Astrocyte (in vitro differentiated cells and primary cell): ENCODE results near the gene SCT. TPM values are rescaled to one million over a fixed set of nuclear protein-coding genes. Genes with fewer than 3 reads are reported as not detected.

Source experiments
- DNase-seq: peaks from one replicate; pipeline ENCODE4 v3.0.0-alpha.2; 2010; ENCODE audit warnings: low read depth
- FAIRE-seq: peaks from 2 replicates; lab custom pipeline; 2011; peaks lifted over from hg19 to GRCh38; lab: Jason Lieb, UNC
- H2AFZ ChIP-seq: 2 replicates; pipeline ENCODE4 v1.6.0; 2012; ENCODE audit warnings: low read depth, low read length, inconsistent platforms
- H3K27ac ChIP-seq: 2 replicates; pipeline ENCODE4 v1.5.1; 2011; ENCODE audit warnings: low read depth, low read length, inconsistent platforms
- H3K27me3 ChIP-seq: 2 replicates; pipeline ENCODE4 v1.6.0; 2011; ENCODE audit warnings: low read length, inconsistent platforms; ENCODE audit not compliant: insufficient read depth
- H3K36me3 ChIP-seq: 2 replicates; pipeline ENCODE4 v1.5.1; 2011; ENCODE audit warnings: low read length, inconsistent platforms; ENCODE audit not compliant: insufficient read depth
- H3K4me1 ChIP-seq: 2 replicates; pipeline ENCODE4 v1.5.1; 2011; ENCODE audit warnings: low read length, inconsistent platforms; ENCODE audit not compliant: insufficient read depth
- H3K4me2 ChIP-seq: 2 replicates; pipeline ENCODE4 v1.6.0; 2012; ENCODE audit warnings: low read length, inconsistent platforms
- H3K4me3 ChIP-seq: 2 replicates; pipeline ENCODE4 v1.5.1; 2011; ENCODE audit warnings: low read depth, mild to moderate bottlenecking, low read length, inconsistent platforms; ENCODE audit not compliant: insufficient read depth
- H3K79me2 ChIP-seq: 2 replicates; pipeline ENCODE4 v1.6.0; 2012; ENCODE audit warnings: mild to moderate bottlenecking, low read length, inconsistent platforms; ENCODE audit not compliant: insufficient read depth
- H3K9ac ChIP-seq: 2 replicates; pipeline ENCODE4 v1.6.0; 2012; ENCODE audit warnings: mild to moderate bottlenecking, low read length, inconsistent platforms
- H3K9me3 ChIP-seq: 2 replicates; pipeline ENCODE4 v1.5.1; 2012; ENCODE audit warnings: low read depth, mild to moderate bottlenecking, low read length, inconsistent platforms; ENCODE audit not compliant: insufficient read depth
- H4K20me1 ChIP-seq: 2 replicates; pipeline ENCODE4 v1.6.0; 2012; ENCODE audit warnings: low read length, inconsistent platforms; ENCODE audit not compliant: insufficient read depth
- H3K27ac Mint-ChIP-seq: one replicate; pipeline ENCODE4 v1.8.0; 2021; ENCODE audit warnings: mild to moderate bottlenecking, mixed read lengths; ENCODE audit not compliant: unreplicated experiment
- H3K27me3 Mint-ChIP-seq: one replicate; pipeline ENCODE4 v1.8.0; 2021; ENCODE audit warnings: low read depth, mixed read lengths; ENCODE audit not compliant: unreplicated experiment
- H3K36me3 Mint-ChIP-seq: one replicate; pipeline ENCODE4 v1.8.0; 2021; ENCODE audit warnings: low read depth, mixed read lengths; ENCODE audit not compliant: unreplicated experiment
- H3K4me1 Mint-ChIP-seq: one replicate; pipeline ENCODE4 v1.8.0; 2021; ENCODE audit warnings: low read depth, mixed read lengths; ENCODE audit not compliant: unreplicated experiment
- H3K4me3 Mint-ChIP-seq: one replicate; pipeline ENCODE4 v1.8.0; 2021; ENCODE audit warnings: mild to moderate bottlenecking, moderate library complexity, mixed read lengths; ENCODE audit not compliant: unreplicated experiment
- H3K9me3 Mint-ChIP-seq: one replicate; pipeline ENCODE4 v1.8.0; 2021; ENCODE audit warnings: mild to moderate bottlenecking, mixed read lengths; ENCODE audit not compliant: unreplicated experiment
- CTCF ChIP-seq: IDR thresholded peaks from 2 replicates; pipeline ENCODE4 v1.5.1; 2011; ENCODE audit warnings: low read depth, mild to moderate bottlenecking, inconsistent platforms, low read length, moderate library complexity; ENCODE audit not compliant: insufficient read depth
- EZH2 ChIP-seq: IDR thresholded peaks from 2 replicates; pipeline ENCODE4 v1.6.1; 2012; ENCODE audit warnings: mild to moderate bottlenecking, low read length, inconsistent platforms; ENCODE audit not compliant: insufficient read depth
- total RNA-seq: library from RNA; stranded (reverse); gene quantifications from 2 replicates; pipeline ENCODE4 v1.2.1, GENCODE V29; 2021

SCT gene
- total RNA-seq, 1 donor from 2014 or later: 2.0 TPM

GRCh38 chr11:646214-646613 is 19.2 kb upstream of the SCT start:
- Histone ChIP-seq H3K9me3 (no peaks in the 10 kb centered on the region), H2AFZ (no peak overlapping the region), H3K27ac (no peak overlapping the region), H3K4me2 (no peak overlapping the region), H3K4me1 (no peaks in the 10 kb centered on the region), H3K27me3 (no peaks in the 10 kb centered on the region), H3K79me2 (no peaks in the 10 kb centered on the region), H3K4me3 (no peak overlapping the region), H3K9ac (no peak overlapping the region), H3K36me3 (peaks cover 5% of the 10 kb centered on the region), H4K20me1 (peaks cover 7% of the 10 kb centered on the region)
- Mint-ChIP-seq H3K4me1 (no peaks in the 10 kb centered on the region), H3K4me3 (no peak overlapping the region), H3K36me3 (peaks cover 8% of the 10 kb centered on the region), H3K9me3 (no peaks in the 10 kb centered on the region), H3K27me3 (no peaks in the 10 kb centered on the region), H3K27ac (no peak overlapping the region)
- no peak for DNase-seq
- TF ChIP-seq CTCF (no peak), EZH2 (no peak)
- no peak for FAIRE-seq

- no peak for TF ChIP-seq CTCF
- DNase-seq: no peak
- H3K27me3 ChIP-seq: no peaks in the 10 kb centered on the region
- Mint-ChIP-seq H3K4me3 (no peak overlapping the region), H3K36me3 (peaks cover 8% of the 10 kb centered on the region), H3K27ac (peak overlapping the region; percentile 41), H3K9me3 (no peaks in the 10 kb centered on the region), H3K4me1 (no peaks in the 10 kb centered on the region), H3K27me3 (no peaks in the 10 kb centered on the region)
- FAIRE-seq: no peak
- peaks cover 14% of the 10 kb centered on the region for H4K20me1 ChIP-seq
- H3K4me2 ChIP-seq: no peak overlapping the region
- no peaks in the 10 kb centered on the region for H3K9me3 ChIP-seq
- H3K4me1 ChIP-seq: peaks cover 4% of the 10 kb centered on the region
- H3K4me3 ChIP-seq: no peak overlapping the region
- H2AFZ ChIP-seq: no peak overlapping the region
- H3K79me2 ChIP-seq: no peaks in the 10 kb centered on the region
- H3K36me3 ChIP-seq: peaks cover 5% of the 10 kb centered on the region
- no peak overlapping the region for H3K27ac ChIP-seq
- no peak overlapping the region for H3K9ac ChIP-seq
These were observed 18.6 kb upstream of the SCT start for GRCh38 chr11:645536-645935.

GRCh38 chr11:643849-644738 is 17.1 kb upstream of the SCT start:
- Mint-ChIP-seq H3K36me3 (peaks cover 6% of the 10 kb centered on the region), H3K9me3 (no peaks in the 10 kb centered on the region), H3K4me1 (no peaks in the 10 kb centered on the region), H3K27me3 (no peaks in the 10 kb centered on the region), H3K4me3 (no peak overlapping the region), H3K27ac (no peak overlapping the region)
- Histone ChIP-seq H3K27ac (no peak overlapping the region), H3K4me3 (no peak overlapping the region), H3K36me3 (no peaks in the 10 kb centered on the region), H4K20me1 (peaks cover 17% of the 10 kb centered on the region), H2AFZ (no peak overlapping the region), H3K9me3 (no peaks in the 10 kb centered on the region), H3K4me1 (peaks cover 6% of the 10 kb centered on the region), H3K27me3 (no peaks in the 10 kb centered on the region), H3K79me2 (no peaks in the 10 kb centered on the region), H3K4me2 (no peak overlapping the region), H3K9ac (no peak overlapping the region)
- DNase-seq (no peak), FAIRE-seq (no peak)
- TF ChIP-seq EZH2 (no peak), CTCF (no peak)
